Activated T-helper 1 cell treated with anti-CD3 and anti-CD28 coated beads, Interleukin-12 subunit alpha, Interleukin-12 subunit beta, Interleukin-2, Interleukin-4 antibody, amounts not matched to agents 30 ng/mL and 10 ng/mL and 1 ng/mL, durations not matched to agents 14 hours and 24 hours and 36 hours (primary cell): Measurements from ENCODE around the gene THAP5. TPM values are rescaled to one million over a fixed set of nuclear protein-coding genes. Genes with fewer than 3 reads are reported as not detected.
"Not testable (repeated sequence)": the region's sequence is repeated elsewhere in the genome, so short reads cannot be mapped to it uniquely, and the experiment has no call there.

Experiments used
- DNase-seq: peaks from one replicate; pipeline ENCODE4 v3.0.0; 2021; ENCODE audit warnings: low spot score
- H3K27ac Mint-ChIP-seq: one replicate; pipeline ENCODE4 v1.8.0; 2021; ENCODE audit warnings: mild to moderate bottlenecking, mixed read lengths
- H3K27me3 Mint-ChIP-seq: one replicate; pipeline ENCODE4 v1.8.0; 2022; ENCODE audit warnings: mild to moderate bottlenecking, moderate library complexity, mixed read lengths; ENCODE audit not compliant: insufficient read depth
- H3K36me3 Mint-ChIP-seq: one replicate; pipeline ENCODE4 v1.8.0; 2021; ENCODE audit warnings: low read depth, mixed read lengths
- H3K4me1 Mint-ChIP-seq: one replicate; pipeline ENCODE4 v1.8.0; 2021; ENCODE audit warnings: low read depth, mixed read lengths
- H3K4me3 Mint-ChIP-seq: one replicate; pipeline ENCODE4 v1.8.0; 2021; ENCODE audit warnings: mild to moderate bottlenecking, moderate library complexity, mixed read lengths
- H3K9me3 Mint-ChIP-seq: one replicate; pipeline ENCODE4 v1.8.0; 2021; ENCODE audit warnings: mixed read lengths
- intact Hi-C: fragments of 100-400 bp; cut with micrococcal nuclease; formaldehyde crosslinking; loops from one replicate; pipeline ENCODE4 v1.15.1; 2024
- total RNA-seq: library from RNA; stranded (reverse); gene quantifications from 2 replicates; pipeline ENCODE4 v1.2.3, GENCODE V29; 2022

THAP5 gene
- total RNA-seq, 1 donor from 2014 or later, result 37.2 TPM

- intact Hi-C loops, result no loop called here
- no peaks in the 10 kb centered on the region for H3K4me1 Mint-ChIP-seq
- no peaks in the 10 kb centered on the region for H3K36me3 Mint-ChIP-seq
- no peaks in the 10 kb centered on the region for H3K9me3 Mint-ChIP-seq
- no peak overlapping the region for H3K4me3 Mint-ChIP-seq
- H3K27ac Mint-ChIP-seq, result no peak overlapping the region
- H3K27me3 Mint-ChIP-seq, result peaks cover 11% of the 10 kb centered on the region
- DNase-seq, result no peak
Measured at GRCh38 chr7:108541478-108541877, 28.0 kb downstream of the THAP5 start.

DNA sequence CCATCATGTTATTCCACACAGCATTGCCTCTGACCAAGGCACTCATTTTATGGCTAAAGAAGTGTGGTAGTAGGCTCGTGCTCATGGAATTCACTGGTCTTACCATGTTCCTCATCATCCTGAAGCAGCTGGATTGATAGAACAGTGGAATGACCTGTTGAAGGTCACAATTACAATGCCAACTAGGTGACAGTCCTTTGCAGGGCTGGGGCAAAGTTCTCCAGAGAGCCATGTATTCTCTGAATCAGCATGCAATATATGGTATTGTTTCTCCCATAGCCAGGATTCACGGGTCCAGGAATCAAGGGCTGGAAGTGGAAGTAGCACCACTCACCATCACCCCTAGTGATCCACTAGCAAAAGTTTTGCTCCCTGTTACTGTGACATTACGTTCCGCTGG lies 30.8 kb downstream of the THAP5 start:
- intact Hi-C loops, DNase-seq, H3K4me1 Mint-ChIP-seq, H3K27ac Mint-ChIP-seq, H3K36me3 Mint-ChIP-seq, H3K9me3 Mint-ChIP-seq, H3K4me3 Mint-ChIP-seq: not testable (repeated sequence)
- H3K27me3 Mint-ChIP-seq, result peaks cover 10% of the 10 kb centered on the region

- H3K4me1 Mint-ChIP-seq, H3K9me3 Mint-ChIP-seq, DNase-seq, H3K36me3 Mint-ChIP-seq, intact Hi-C loops, H3K27ac Mint-ChIP-seq, H3K4me3 Mint-ChIP-seq: not testable (repeated sequence)
- H3K27me3 Mint-ChIP-seq, result peaks cover 10% of the 10 kb centered on the region
Measured at GRCh38 chr7:108538236-108538635, 31.3 kb downstream of the THAP5 start.

DNA sequence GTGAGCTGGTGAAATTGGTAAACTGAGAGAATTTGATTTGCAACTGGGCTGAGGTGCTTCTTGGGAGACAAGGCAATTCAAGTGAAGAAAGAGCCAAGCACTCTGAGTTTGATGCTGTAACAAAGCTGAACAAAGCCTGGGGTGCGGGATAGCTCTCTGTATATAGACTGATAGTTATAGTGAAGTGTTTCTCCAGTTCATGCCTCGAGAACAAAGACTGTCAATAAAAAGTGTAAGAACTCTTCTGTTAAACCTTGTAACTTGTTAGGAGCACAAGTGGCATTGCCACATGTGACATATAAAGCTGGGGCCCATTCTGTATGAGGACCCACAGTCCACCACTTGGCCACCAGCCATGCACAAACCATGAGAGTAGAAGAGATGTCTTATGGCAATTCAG lies 32.3 kb downstream of the THAP5 start:
- DNase-seq, result no peak
- no peak overlapping the region for H3K4me3 Mint-ChIP-seq
- H3K9me3 Mint-ChIP-seq, result no peaks in the 10 kb centered on the region
- H3K4me1 Mint-ChIP-seq, result no peaks in the 10 kb centered on the region
- no peaks in the 10 kb centered on the region for H3K36me3 Mint-ChIP-seq
- H3K27ac Mint-ChIP-seq, result no peak overlapping the region
- intact Hi-C loops, result no loop called here
- peaks cover 15% of the 10 kb centered on the region for H3K27me3 Mint-ChIP-seq

GRCh38 chr7:108535744-108536143 lies 33.8 kb downstream of the THAP5 start:
- Mint-ChIP-seq H3K4me3 (no peak overlapping the region), H3K36me3 (no peaks in the 10 kb centered on the region), H3K27ac (no peak overlapping the region), H3K9me3 (no peaks in the 10 kb centered on the region), H3K27me3 (peaks cover 15% of the 10 kb centered on the region), H3K4me1 (no peaks in the 10 kb centered on the region)
- no peak for DNase-seq
- intact Hi-C loops, result no loop called here

GRCh38 chr7:108535257-108535656 lies 34.2 kb downstream of the THAP5 start:
- Mint-ChIP-seq H3K4me1 (no peaks in the 10 kb centered on the region), H3K4me3 (no peak overlapping the region), H3K27ac (no peak overlapping the region), H3K9me3 (no peaks in the 10 kb centered on the region), H3K27me3 (peaks cover 15% of the 10 kb centered on the region), H3K36me3 (no peaks in the 10 kb centered on the region)
- DNase-seq, result no peak
- intact Hi-C loops, result no loop called here

DNA sequence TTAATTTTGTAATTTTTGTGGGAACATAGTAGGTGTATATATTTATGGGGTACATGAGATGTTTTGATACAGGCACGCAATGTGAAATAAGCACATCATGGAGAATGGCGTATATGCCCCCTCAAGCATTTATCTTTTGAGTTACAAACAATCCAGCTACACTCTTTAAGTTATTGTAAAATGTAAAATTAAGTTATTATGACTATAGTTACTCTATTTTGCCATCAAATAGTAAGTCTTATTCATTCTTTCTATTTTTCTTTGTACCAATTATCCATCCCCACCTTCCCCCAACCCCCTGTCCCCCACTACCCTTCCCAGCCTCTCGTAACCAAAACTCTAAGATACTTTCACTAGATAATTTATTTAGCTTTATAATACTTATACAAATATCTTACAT lies 35.8 kb downstream of the THAP5 start:
- Mint-ChIP-seq H3K9me3 (no peaks in the 10 kb centered on the region), H3K4me1 (no peaks in the 10 kb centered on the region), H3K27ac (no peak overlapping the region), H3K27me3 (peaks cover 18% of the 10 kb centered on the region), H3K36me3 (no peaks in the 10 kb centered on the region), H3K4me3 (no peak overlapping the region)
- intact Hi-C loops, result no loop called here
- DNase-seq, result no peak

DNA sequence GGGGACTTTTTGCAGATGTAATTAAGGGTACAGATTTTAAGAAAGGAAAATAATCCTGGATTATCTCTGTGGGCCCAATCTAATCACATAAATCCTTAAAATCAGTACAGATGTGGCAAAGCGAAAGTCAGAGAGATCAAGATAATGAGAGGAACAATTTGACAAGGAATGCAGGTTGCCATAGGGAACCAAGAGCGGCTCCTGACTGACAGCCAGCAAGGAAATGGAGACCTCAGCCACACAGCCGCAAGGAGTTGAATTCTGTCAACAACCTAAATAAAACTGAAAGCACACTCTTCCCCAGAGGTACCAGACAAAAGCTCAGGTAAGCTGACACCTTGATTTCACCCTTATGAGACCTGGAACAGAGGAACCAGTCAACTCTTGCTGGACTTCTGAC lies 40.2 kb downstream of the THAP5 start:
- H3K4me1 Mint-ChIP-seq, result peaks cover 10% of the 10 kb centered on the region
- no peak overlapping the region for H3K4me3 Mint-ChIP-seq
- no peak for DNase-seq
- intact Hi-C loops, result no loop called here
- H3K36me3 Mint-ChIP-seq, result peaks cover 2% of the 10 kb centered on the region
- H3K27ac Mint-ChIP-seq, result no peak overlapping the region
- no peaks in the 10 kb centered on the region for H3K9me3 Mint-ChIP-seq
- peaks cover 13% of the 10 kb centered on the region for H3K27me3 Mint-ChIP-seq

GRCh38 chr7:108528183-108528712 lies 41.3 kb downstream of the THAP5 start:
- DNase-seq, result no peak
- H3K4me1 Mint-ChIP-seq, result peaks cover 19% of the 10 kb centered on the region
- peaks cover 2% of the 10 kb centered on the region for H3K36me3 Mint-ChIP-seq
- peak overlapping the region; percentile 57 for H3K4me3 Mint-ChIP-seq
- intact Hi-C loops, result no loop called here
- peaks cover 13% of the 10 kb centered on the region for H3K27me3 Mint-ChIP-seq
- peak overlapping the region; percentile 41 for H3K27ac Mint-ChIP-seq
- H3K9me3 Mint-ChIP-seq, result no peaks in the 10 kb centered on the region

- Mint-ChIP-seq H3K4me3 (peak overlapping the region; percentile 92), H3K36me3 (peaks cover 7% of the 10 kb centered on the region), H3K4me1 (peaks cover 29% of the 10 kb centered on the region), H3K9me3 (no peaks in the 10 kb centered on the region), H3K27ac (peak overlapping the region; percentile 97), H3K27me3 (peaks cover 5% of the 10 kb centered on the region)
- no peak for DNase-seq
- intact Hi-C loops, result loop anchor here (1.0 to 2.0 kb wide), 5 partner anchors 43 to 1358 kb away; partner anchors contain the start of genes DLD, DNAJB9 and THAP5
Measured at GRCh38 chr7:108526768-108527017, 42.8 kb downstream of the THAP5 start.

DNA sequence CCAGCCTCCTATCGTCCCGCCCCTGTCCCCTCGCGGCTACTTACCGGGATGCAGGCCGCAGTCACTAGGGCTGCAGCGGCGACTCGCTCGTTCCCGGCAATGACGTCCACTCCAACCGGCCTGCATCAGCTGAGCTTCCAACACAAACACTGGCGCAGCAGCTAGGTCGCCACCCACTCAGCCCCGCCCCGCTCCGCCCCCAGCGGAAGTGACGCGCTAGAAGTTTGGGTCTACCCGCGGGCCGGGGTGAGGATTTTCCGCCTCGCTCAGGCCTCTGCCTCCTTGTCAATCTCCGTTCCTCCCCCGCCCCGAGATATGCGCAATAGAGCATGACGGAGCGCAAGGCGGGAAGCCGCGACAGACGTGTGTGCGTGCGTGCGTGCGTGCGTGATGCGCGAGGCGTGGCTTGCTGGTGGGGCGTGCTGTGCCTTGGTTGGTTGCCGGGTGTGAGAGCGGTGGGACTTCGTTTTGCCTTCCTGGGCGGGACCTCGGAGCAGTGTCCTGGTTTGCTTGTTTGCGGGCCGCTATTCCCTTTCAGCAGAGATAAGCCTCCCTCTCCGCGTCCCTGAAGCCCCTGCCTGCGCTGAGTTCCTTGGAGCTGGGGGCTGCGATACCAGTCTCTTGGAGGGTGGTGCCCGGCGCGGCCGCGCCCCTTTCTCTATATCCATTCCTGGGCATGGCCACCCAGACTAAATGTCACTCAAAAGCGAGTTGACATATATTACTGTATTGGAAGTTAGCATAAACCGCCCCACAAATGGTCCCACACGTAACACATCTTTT lies 43.3 kb downstream of the THAP5 start, which contains the start of gene PNPLA8:
Gene PNPLA8, minus strand, starts transcription at position 151 of the 783 bp plus-strand sequence. CDS start 10,644 bp downstream, outside the sequence.
- intact Hi-C loops, result loop anchor here (1.0 to 2.0 kb wide), 5 partner anchors 43 to 1358 kb away; partner anchors contain the start of genes DLD, DNAJB9 and THAP5
- H3K4me1 Mint-ChIP-seq, result peaks cover 34% of the 10 kb centered on the region
- peak; percentile 100 for DNase-seq
- peak within 1 kb of the TSS; percentile 97 for H3K27ac Mint-ChIP-seq
- H3K9me3 Mint-ChIP-seq, result no peaks in the 10 kb centered on the region
- H3K27me3 Mint-ChIP-seq, result peaks cover 3% of the 10 kb centered on the region
- H3K36me3 Mint-ChIP-seq, result peaks cover 7% of the 10 kb centered on the region
- peak within 1 kb of the TSS; percentile 92 for H3K4me3 Mint-ChIP-seq

DNA sequence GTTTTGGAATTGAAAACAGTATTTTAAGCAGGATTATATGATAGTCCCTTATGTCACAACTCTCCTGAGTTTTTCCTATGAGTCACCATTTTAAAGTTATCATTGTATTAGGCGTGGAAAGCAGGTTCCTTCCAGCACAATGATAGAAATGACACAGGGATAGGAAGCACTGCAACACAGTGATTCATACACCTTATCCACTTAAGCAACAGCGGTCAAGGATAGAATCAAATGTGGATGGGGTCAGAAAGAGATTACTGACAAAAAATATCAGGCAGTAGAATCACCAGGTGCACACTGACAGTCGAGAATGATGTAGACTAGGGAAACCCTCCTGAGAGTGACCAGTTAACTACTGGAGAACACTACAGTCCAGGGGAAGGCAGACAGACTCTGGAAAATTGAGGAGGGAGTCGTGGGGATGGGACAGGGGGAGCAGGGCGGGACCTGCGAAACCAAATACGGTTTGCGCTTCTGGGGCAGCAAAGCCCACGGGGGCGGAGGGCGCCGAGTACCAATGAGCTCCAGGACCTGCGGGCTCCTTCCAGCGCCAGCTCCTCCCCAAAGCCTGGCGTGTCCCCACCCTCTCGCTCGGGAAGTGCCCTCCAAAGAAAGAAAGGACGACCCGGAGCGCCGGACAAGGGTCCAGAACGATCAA lies 44.0 kb downstream of the THAP5 start:
- peak overlapping the region; percentile 97 for H3K27ac Mint-ChIP-seq
- peaks cover 3% of the 10 kb centered on the region for H3K27me3 Mint-ChIP-seq
- peaks cover 7% of the 10 kb centered on the region for H3K36me3 Mint-ChIP-seq
- no peak for DNase-seq
- no peaks in the 10 kb centered on the region for H3K9me3 Mint-ChIP-seq
- intact Hi-C loops, result no loop called here
- peaks cover 39% of the 10 kb centered on the region for H3K4me1 Mint-ChIP-seq
- H3K4me3 Mint-ChIP-seq, result peak overlapping the region; percentile 92

DNA sequence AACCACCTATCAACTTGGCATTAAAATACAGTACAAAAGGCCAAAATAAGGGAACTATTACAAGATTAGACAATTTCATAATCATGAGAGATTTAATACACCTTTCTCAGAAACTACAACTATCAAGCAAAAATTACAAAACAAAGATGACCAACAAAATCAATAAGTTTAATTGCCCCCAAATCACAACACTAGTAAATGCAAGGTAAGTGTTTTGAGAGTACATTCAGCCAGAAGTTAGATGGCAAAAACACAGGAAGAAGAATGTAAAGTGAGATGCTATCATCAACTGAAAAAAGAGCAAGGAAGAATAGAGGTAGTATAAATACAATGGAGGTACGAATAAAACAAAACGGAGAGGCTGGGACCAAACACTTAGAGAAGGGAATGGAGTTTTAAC lies 46.7 kb downstream of the THAP5 start:
- Mint-ChIP-seq H3K4me1 (peaks cover 34% of the 10 kb centered on the region), H3K27me3 (no peaks in the 10 kb centered on the region), H3K36me3 (peaks cover 24% of the 10 kb centered on the region), H3K27ac (no peak overlapping the region), H3K9me3 (no peaks in the 10 kb centered on the region), H3K4me3 (no peak overlapping the region)
- DNase-seq, result no peak
- intact Hi-C loops, result no loop called here
